Measurements from ENCODE around the gene OSBP. TPM values are rescaled to one million over a fixed set of nuclear protein-coding genes. Genes with fewer than 3 reads are reported as not detected.
"Not testable (repeated sequence)": the region's sequence is repeated elsewhere in the genome, so short reads cannot be mapped to it uniquely, and the experiment has no call there.

The OSBP gene
- total RNA-seq, 1 donor from 2014 or later: 38.0 TPM

DNA sequence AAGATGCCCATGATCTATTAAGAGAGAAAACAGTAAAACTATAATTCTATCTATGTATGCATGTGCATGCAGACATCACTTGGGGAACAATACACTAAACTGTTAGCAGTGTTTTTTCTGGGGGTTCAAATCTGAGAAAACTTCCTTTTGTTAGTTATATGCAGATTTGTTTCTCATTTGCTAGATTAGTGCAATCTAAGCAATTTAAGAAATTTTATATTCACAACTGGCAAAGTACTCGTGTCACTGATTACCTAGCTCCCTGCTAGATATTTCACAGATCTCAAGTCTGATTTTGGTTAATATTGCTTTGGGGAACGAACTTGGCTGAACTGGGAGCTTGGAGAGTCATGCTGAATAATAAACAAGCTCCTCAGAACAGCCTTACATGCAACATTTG lies 14.9 kb upstream of the OSBP start:
- intact Hi-C loops (cut with micrococcal nuclease): no loop called here
- ChIA-PET CTCF (no interaction called here), POLR2A (no interaction called here)
- TF ChIP-seq, protein P1, sequence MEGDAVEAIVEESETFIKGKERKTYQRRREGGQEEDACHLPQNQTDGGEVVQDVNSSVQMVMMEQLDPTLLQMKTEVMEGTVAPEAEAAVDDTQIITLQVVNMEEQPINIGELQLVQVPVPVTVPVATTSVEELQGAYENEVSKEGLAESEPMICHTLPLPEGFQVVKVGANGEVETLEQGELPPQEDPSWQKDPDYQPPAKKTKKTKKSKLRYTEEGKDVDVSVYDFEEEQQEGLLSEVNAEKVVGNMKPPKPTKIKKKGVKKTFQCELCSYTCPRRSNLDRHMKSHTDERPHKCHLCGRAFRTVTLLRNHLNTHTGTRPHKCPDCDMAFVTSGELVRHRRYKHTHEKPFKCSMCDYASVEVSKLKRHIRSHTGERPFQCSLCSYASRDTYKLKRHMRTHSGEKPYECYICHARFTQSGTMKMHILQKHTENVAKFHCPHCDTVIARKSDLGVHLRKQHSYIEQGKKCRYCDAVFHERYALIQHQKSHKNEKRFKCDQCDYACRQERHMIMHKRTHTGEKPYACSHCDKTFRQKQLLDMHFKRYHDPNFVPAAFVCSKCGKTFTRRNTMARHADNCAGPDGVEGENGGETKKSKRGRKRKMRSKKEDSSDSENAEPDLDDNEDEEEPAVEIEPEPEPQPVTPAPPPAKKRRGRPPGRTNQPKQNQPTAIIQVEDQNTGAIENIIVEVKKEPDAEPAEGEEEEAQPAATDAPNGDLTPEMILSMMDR (IDR thresholded peaks at IDR 0.05): no peak
- H3K27ac Mint-ChIP-seq: no peak overlapping the region
- H3K9me3 Mint-ChIP-seq: peaks cover 2% of the 10 kb centered on the region
- H3K4me1 Mint-ChIP-seq: no peaks in the 10 kb centered on the region
- no peaks in the 10 kb centered on the region for H3K27me3 Mint-ChIP-seq
- peaks cover 20% of the 10 kb centered on the region for H3K36me3 Mint-ChIP-seq (ENCODE audit: low read depth)
- no peak for ATAC-seq (ENCODE audit: low read depth)
- no peak overlapping the region for H3K4me3 Mint-ChIP-seq
- DNase-seq: no peak

DNA sequence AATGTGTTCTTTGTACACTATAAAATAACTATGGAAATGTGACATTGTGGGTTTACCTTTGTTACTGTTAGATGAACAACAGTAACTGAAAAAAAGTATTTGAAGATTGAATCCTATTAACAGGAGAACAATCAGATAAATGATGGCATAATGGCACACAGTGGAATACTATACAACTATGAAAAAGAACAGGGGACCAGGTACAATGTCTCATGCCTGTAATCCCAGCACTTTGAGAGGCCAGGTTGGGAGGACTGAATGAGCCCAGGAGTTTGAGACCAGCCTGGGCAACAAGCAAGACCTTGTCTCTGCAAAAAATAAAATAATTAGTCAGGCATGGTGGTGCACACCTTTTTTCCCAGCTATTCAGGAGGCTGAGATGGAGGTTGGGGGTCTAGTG lies 14.4 kb upstream of the OSBP start:
- POLR2A ChIA-PET: no interaction called here
- no peak for DNase-seq
- CTCF ChIA-PET: no interaction called here
- intact Hi-C loops (cut with micrococcal nuclease): no loop called here
- Mint-ChIP-seq H3K27ac (no peak overlapping the region), H3K9me3 (peaks cover 2% of the 10 kb centered on the region), H3K4me1 (no peaks in the 10 kb centered on the region), H3K4me3 (no peak overlapping the region), H3K36me3 (ENCODE audit: low read depth) (peaks cover 15% of the 10 kb centered on the region), H3K27me3 (no peaks in the 10 kb centered on the region)
- TF ChIP-seq, protein P1 (IDR thresholded peaks at IDR 0.05): no peak
- ATAC-seq (ENCODE audit: low read depth): no peak

DNA sequence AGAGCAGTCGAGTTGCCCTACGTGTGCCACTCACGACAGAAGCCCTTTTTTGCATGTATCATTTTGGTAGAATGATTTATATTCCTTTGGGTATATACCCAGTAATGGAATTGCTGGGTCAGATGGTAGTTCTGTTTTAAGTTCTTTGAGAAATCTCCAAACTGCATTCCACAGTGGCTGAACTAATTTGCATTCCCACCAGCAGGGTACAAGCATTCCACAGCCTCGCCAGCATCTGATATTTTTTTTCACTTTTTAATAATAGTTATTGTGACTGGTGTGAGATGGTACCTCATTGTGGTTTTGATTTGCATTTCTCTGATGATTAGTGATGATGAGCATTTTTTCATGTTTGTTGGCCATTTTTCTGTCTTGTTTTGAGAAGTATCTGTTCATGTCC lies 11.4 kb upstream of the OSBP start:
- ATAC-seq (ENCODE audit: low read depth); H3K9me3 Mint-ChIP-seq: not testable (repeated sequence)

DNA sequence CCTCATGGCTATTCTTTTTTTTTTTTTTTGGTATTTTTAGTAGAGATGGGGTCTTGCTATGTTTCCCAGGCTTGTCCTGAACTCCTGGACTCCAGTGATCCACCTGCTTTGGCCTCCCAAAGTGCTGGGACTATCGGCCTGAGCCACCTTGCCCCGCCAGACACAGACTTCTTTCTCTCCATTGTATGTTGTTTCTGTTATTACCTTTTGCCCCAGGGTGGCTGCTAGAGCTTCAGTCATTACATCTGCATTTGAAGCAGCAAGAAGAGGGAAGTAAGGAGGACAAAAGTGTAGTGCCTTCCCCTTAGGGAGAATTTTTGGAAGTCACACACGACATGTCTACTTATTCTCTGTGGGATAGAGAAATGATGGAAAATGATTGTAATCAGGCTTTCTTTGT lies 10.1 kb upstream of the OSBP start:
- CTCF ChIA-PET: no interaction called here
- Mint-ChIP-seq H3K9me3 (peaks cover 2% of the 10 kb centered on the region), H3K4me3 (no peak overlapping the region), H3K27ac (no peak overlapping the region), H3K4me1 (no peaks in the 10 kb centered on the region), H3K36me3 (ENCODE audit: low read depth) (peaks cover 7% of the 10 kb centered on the region), H3K27me3 (no peaks in the 10 kb centered on the region)
- intact Hi-C loops (cut with micrococcal nuclease): no loop called here
- TF ChIP-seq, protein P1 (IDR thresholded peaks at IDR 0.05): no peak
- ATAC-seq (ENCODE audit: low read depth) (no peak), DNase-seq (no peak)
- POLR2A ChIA-PET: no interaction called here

More for the DNA sequence above, 11.4 kb upstream of the OSBP start:
- H3K4me3 Mint-ChIP-seq; DNase-seq; intact Hi-C loops (cut with micrococcal nuclease); POLR2A ChIA-PET; H3K4me1 Mint-ChIP-seq; CTCF ChIA-PET; H3K27ac Mint-ChIP-seq; H3K27me3 Mint-ChIP-seq: not testable (repeated sequence)
- peaks cover 11% of the 10 kb centered on the region for H3K36me3 Mint-ChIP-seq (ENCODE audit: low read depth)

DNA sequence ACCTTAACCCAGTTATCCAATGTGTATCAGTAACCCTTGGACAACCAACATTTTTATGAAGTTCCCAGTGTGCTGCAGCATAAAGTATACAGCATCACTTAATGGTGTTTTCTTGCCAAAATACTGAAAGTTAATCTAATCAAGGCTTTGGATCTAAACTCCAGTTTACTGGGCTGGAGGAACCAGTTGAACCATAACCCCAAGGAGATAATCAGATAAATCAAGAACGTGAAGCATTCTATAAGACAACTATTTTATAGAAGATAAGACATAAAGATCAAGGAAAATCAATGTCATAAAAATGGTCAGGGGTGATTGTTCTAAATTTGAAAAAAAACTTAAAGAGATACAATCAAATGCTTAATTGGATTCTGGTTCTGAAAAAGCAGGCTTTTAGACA lies 2.3 kb upstream of the OSBP start:
- peaks cover 8% of the 10 kb centered on the region for H3K36me3 Mint-ChIP-seq (ENCODE audit: low read depth)
- peaks cover 29% of the 10 kb centered on the region for H3K4me1 Mint-ChIP-seq
- POLR2A ChIA-PET: interaction anchor here (0.6 to 4.6 kb wide), 2 partner anchors 51 to 1756 kb away, joined by 3 to 76 read pairs; partner anchors contain the start of gene PATL1
- H3K27ac Mint-ChIP-seq: no peak overlapping the region
- no peaks in the 10 kb centered on the region for H3K9me3 Mint-ChIP-seq
- H3K4me3 Mint-ChIP-seq: no peak overlapping the region
- ATAC-seq (ENCODE audit: low read depth) (no peak), DNase-seq (no peak)
- no peaks in the 10 kb centered on the region for H3K27me3 Mint-ChIP-seq
- TF ChIP-seq, protein P1 (IDR thresholded peaks at IDR 0.05): no peak
- CTCF ChIA-PET: no interaction called here
- intact Hi-C loops (cut with micrococcal nuclease): loop anchor here (2.0 to 5.0 kb wide), 4 partner anchors 137 to 1544 kb away; partner anchors contain the start of genes STX3 and VPS37C
